Vagina (tissue), 2 donors: ENCODE measurements around the gene TMEM255B.

ENCODE experiments used
- POLR2A ChIP-seq, 2 donors: fragments of 450-650 bp; IDR thresholded peaks; one replicate each; pipeline ENCODE4 v1.6.1; 2017; ENCODE audit warnings: antibody characterized with exemption in 2 of 2, mild to moderate bottlenecking in 2 of 2, moderate library complexity in 2 of 2
- POLR2AphosphoS5 ChIP-seq, 2 donors: sonication (generic); formaldehyde crosslinking; IDR thresholded peaks; one replicate each; pipeline ENCODE4 v1.9.0; 2017; ENCODE audit warnings: antibody characterized with exemption in 2 of 2, mild to moderate bottlenecking in 2 of 2, low read depth in 1 of 2; ENCODE audit not compliant: insufficient read depth in 1 of 2

- TF ChIP-seq POLR2A (IDR thresholded peaks at IDR 0.05): no peak
- TF ChIP-seq POLR2AphosphoS5 (IDR thresholded peaks at IDR 0.05; ENCODE audit: insufficient read depth in 1 of 2, low read depth in 1 of 2): no peak
These were observed 9.2 kb downstream of the TMEM255B start for GRCh38 chr13:113768018-113768905.
